ENCODE data around the gene CRB1. TPM values are rescaled to one million over a fixed set of nuclear protein-coding genes. Genes with fewer than 3 reads are reported as not detected.

CRB1 gene
- total RNA-seq, 4 donors from 2014 or later: 0.05 to 0.26 TPM; not detected in 2

DNA sequence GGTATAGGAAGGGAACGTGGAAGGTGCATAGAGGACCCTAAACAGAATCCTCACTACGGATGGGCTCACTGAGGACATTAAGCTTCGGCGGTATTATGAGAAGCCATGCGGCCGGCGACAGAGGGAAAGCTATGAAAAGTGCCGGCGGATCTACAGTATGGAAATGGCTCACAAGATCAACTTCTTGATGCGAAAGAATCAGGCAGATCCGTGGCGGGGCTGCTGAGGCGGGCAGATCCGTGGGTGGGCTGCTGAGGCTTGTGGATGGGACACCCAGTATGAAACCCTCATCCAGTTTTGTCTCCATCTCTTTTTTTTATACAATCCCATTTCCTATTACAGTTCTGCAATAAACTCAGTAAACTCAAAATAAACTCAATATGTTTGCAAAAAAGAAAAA lies 95.8 kb downstream of the CRB1 start:
- H3K4me3 ChIP-seq (ENCODE audit: low read depth, poor library complexity, severe bottlenecking): no peak overlapping the region
- DNase-seq (ENCODE audit: low spot score in 2 of 2): no peak
- intact Hi-C loops (cut with DNase I; ENCODE audit: low total_unique reads): no loop called here
- WGBS, 2 donors: 96 to 97% methylated on average over 14 of the region's 14 CpGs
- TF ChIP-seq POLR2A (IDR thresholded peaks at IDR 0.05): no peak
- TF ChIP-seq, protein P1, sequence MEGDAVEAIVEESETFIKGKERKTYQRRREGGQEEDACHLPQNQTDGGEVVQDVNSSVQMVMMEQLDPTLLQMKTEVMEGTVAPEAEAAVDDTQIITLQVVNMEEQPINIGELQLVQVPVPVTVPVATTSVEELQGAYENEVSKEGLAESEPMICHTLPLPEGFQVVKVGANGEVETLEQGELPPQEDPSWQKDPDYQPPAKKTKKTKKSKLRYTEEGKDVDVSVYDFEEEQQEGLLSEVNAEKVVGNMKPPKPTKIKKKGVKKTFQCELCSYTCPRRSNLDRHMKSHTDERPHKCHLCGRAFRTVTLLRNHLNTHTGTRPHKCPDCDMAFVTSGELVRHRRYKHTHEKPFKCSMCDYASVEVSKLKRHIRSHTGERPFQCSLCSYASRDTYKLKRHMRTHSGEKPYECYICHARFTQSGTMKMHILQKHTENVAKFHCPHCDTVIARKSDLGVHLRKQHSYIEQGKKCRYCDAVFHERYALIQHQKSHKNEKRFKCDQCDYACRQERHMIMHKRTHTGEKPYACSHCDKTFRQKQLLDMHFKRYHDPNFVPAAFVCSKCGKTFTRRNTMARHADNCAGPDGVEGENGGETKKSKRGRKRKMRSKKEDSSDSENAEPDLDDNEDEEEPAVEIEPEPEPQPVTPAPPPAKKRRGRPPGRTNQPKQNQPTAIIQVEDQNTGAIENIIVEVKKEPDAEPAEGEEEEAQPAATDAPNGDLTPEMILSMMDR (IDR thresholded peaks at IDR 0.05): no peak

DNA sequence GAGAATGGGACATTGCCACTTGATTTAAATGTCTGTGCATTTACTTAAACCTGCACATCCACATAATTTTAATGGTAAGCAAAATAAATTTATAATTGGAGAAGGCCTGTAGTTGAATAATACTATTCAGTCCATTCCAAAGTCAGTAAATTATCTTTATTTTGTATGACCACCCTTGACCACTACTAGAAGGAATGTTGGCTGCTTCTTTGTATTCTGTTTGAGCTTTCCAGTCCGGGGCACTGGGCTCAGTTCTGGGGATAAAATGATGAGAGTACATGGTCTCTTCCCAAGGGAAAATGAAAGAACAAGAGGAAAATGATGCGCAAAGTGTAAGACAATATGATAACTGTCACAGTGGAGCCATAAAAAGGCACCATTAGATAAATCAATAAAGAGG lies 98.9 kb downstream of the CRB1 start:
- no peak overlapping the region for H3K4me3 ChIP-seq (ENCODE audit: low read depth, poor library complexity, severe bottlenecking)
- DNase-seq (ENCODE audit: low spot score in 2 of 2): no peak
- WGBS, 2 donors: 82% methylated on average over 2 of the region's 2 CpGs
- intact Hi-C loops (cut with DNase I; ENCODE audit: low total_unique reads): no loop called here
- no peak for TF ChIP-seq POLR2A (IDR thresholded peaks at IDR 0.05)
- TF ChIP-seq, protein P1 (IDR thresholded peaks at IDR 0.05): no peak

DNA sequence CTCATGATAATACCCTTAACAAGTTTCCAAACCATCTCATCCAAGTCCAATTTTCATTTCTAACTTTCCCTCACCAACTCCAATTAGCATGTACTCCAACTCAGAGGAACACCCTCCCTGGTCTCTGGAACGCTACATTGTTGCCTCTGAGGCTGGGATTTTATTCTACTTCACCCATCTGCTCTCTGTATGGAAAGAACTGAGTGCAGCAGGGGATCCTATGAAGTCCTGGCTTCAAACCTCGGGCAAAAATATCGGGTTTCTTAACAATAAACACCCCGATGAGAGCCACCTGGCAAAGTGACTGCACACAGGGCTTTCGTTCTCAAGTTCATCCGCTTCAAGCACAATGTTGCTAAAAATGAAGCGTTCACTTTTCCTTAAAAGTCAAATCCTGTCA lies 99.6 kb downstream of the CRB1 start:
- TF ChIP-seq POLR2A (IDR thresholded peaks at IDR 0.05): no peak
- TF ChIP-seq, protein P1 (IDR thresholded peaks at IDR 0.05): no peak
- no peak overlapping the region for H3K4me3 ChIP-seq (ENCODE audit: low read depth, poor library complexity, severe bottlenecking)
- intact Hi-C loops (cut with DNase I; ENCODE audit: low total_unique reads): no loop called here
- WGBS, 2 donors: 80 to 85% methylated on average over 7 of the region's 7 CpGs
- no peak for DNase-seq (ENCODE audit: low spot score in 2 of 2)

DNA sequence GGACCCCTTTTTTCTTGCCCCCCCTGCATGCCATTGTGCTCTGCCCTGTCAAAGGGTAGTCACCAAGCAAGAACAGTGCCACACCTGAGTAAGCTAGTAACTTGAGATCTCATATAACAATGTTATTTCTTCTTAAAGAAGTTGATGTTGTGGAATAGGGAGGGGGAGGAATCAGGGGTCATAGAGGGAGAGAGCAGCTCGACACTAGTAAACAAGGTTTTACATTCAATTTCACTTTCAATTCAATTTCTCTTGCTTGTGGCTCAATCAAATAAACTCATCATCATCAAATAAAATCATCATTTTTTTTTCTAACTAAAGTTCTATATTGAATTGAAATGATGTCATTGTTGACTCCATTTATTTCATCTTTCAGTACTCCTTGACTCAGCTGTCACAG lies 106.4 kb downstream of the CRB1 start:
- TF ChIP-seq, protein P1 (IDR thresholded peaks at IDR 0.05): no peak
- TF ChIP-seq POLR2A (IDR thresholded peaks at IDR 0.05): no peak
- WGBS, 2 donors: 79 to 83% methylated on average over 1 of the region's 1 CpG
- intact Hi-C loops (cut with DNase I; ENCODE audit: low total_unique reads): no loop called here
- H3K4me3 ChIP-seq (ENCODE audit: low read depth, poor library complexity, severe bottlenecking): no peak overlapping the region
- no peak for DNase-seq (ENCODE audit: low spot score in 2 of 2)

DNA sequence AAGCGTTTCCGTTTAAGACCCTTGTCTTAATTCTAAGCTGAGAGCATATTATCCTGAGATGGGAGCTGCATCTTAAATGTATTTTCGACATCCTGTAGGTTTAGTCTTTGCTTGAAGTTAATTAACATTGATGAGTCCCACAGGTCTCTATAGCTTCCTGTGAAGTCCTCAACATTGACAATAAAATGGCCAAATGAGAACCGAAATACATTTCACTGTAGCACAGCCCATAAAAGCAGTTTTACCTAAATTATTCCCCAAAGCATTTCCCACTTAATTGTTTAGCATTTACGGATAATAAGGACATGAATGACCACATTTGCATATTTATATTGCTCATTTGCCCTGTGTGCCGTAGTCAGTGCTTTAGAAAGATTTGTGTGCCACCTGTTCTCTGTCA lies 116.4 kb downstream of the CRB1 start:
- no peak overlapping the region for H3K4me3 ChIP-seq (ENCODE audit: low read depth, poor library complexity, severe bottlenecking)
- TF ChIP-seq POLR2A (IDR thresholded peaks at IDR 0.05): no peak
- TF ChIP-seq, protein P1 (IDR thresholded peaks at IDR 0.05): no peak
- intact Hi-C loops (cut with DNase I; ENCODE audit: low total_unique reads): no loop called here
- no peak for DNase-seq (ENCODE audit: low spot score in 2 of 2)
- WGBS, 2 donors: 52 to 61% methylated on average over 6 of the region's 6 CpGs

DNA sequence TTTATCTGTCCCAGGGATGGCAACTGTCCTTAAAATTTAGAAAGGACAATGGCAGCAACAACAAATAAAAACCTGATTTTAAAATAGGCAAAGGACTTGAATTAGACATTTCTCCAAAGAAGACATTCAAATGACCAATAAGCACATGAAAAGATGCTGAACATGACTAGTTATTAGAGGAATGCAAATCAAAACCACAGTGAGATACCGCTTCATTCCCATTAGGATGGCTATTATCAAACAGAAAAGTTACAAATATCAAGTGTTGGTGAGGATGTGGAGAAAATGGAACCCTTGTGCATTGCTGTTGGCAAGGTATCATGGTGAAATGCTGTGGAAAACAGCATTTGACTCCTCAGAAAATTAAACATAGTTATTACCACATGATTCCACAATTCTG lies 120.7 kb downstream of the CRB1 start:
- H3K4me3 ChIP-seq (ENCODE audit: low read depth, poor library complexity, severe bottlenecking): no peak overlapping the region
- DNase-seq (ENCODE audit: low spot score in 2 of 2): no peak
- 92 to 97% methylated on average over 1 of the region's 1 CpG for WGBS, 2 donors
- TF ChIP-seq, protein P1 (IDR thresholded peaks at IDR 0.05): no peak
- TF ChIP-seq POLR2A (IDR thresholded peaks at IDR 0.05): no peak
- intact Hi-C loops (cut with DNase I; ENCODE audit: low total_unique reads): no loop called here
